ENCODE results near the gene RPL6. TPM values are rescaled to one million over a fixed set of nuclear protein-coding genes. Genes with fewer than 3 reads are reported as not detected.

RPL6 gene
- total RNA-seq, 2 donors from 2014 or later: 544 to 908 TPM

GRCh38 chr12:112367965-112368364 lies 41.4 kb downstream of the RPL6 start:
- no peak overlapping the region for H3K4me3 ChIP-seq
- H3K9me3 ChIP-seq: no peaks in the 10 kb centered on the region
- ATAC-seq (ENCODE audit: insufficient number of reproducible peaks, low FRiP score, low read depth) (no peak), DNase-seq (ENCODE audit: low spot score) (no peak)
- TF ChIP-seq CTCF (IDR thresholded peaks at IDR 0.05): no peak
- peaks cover 0 to 12% of the 10 kb centered on the region in 2 donors for H3K4me1 ChIP-seq (ENCODE audit: control insufficient read depth in 1 of 2, low read depth in 2 of 2)
- no peak overlapping the region for H3K27ac ChIP-seq
- H3K27me3 ChIP-seq (replicated peaks; ENCODE audit: insufficient read depth): no peaks in the 10 kb centered on the region
- H3K36me3 ChIP-seq: no peaks in the 10 kb centered on the region

GRCh38 chr12:112362310-112362709 lies 47.1 kb downstream of the RPL6 start:
- no peaks in the 10 kb centered on the region for H3K9me3 ChIP-seq
- peaks cover 0 to 4% of the 10 kb centered on the region in 2 donors for H3K4me1 ChIP-seq (ENCODE audit: control insufficient read depth in 1 of 2, low read depth in 2 of 2)
- no peaks in the 10 kb centered on the region for H3K36me3 ChIP-seq
- ATAC-seq (ENCODE audit: insufficient number of reproducible peaks, low FRiP score, low read depth) (no peak), DNase-seq (ENCODE audit: low spot score) (no peak)
- no peak for TF ChIP-seq CTCF (IDR thresholded peaks at IDR 0.05)
- no peaks in the 10 kb centered on the region for H3K27me3 ChIP-seq (replicated peaks; ENCODE audit: insufficient read depth)
- no peak overlapping the region for H3K27ac ChIP-seq
- H3K4me3 ChIP-seq: no peak overlapping the region

- Histone ChIP-seq H3K27ac (no peak overlapping the region), H3K36me3 (no peaks in the 10 kb centered on the region), H3K27me3 (replicated peaks; ENCODE audit: insufficient read depth) (no peaks in the 10 kb centered on the region), H3K4me1 (ENCODE audit: control insufficient read depth in 1 of 2, low read depth in 2 of 2) (peaks cover 0 to 10% of the 10 kb centered on the region in 2 donors), H3K9me3 (no peaks in the 10 kb centered on the region), H3K4me3 (no peak overlapping the region)
- DNase-seq (ENCODE audit: low spot score) (no peak), ATAC-seq (ENCODE audit: insufficient number of reproducible peaks, low FRiP score, low read depth) (no peak)
- TF ChIP-seq CTCF (IDR thresholded peaks at IDR 0.05): no peak
These were observed 48.1 kb downstream of the RPL6 start for GRCh38 chr12:112361271-112361670.

GRCh38 chr12:112359290-112359689 lies 50.1 kb downstream of the RPL6 start:
- Histone ChIP-seq H3K9me3 (no peaks in the 10 kb centered on the region), H3K27me3 (replicated peaks; ENCODE audit: insufficient read depth) (no peaks in the 10 kb centered on the region), H3K36me3 (no peaks in the 10 kb centered on the region), H3K4me1 (ENCODE audit: control insufficient read depth in 1 of 2, low read depth in 2 of 2) (peaks cover 0 to 10% of the 10 kb centered on the region in 2 donors), H3K27ac (no peak overlapping the region), H3K4me3 (no peak overlapping the region)
- DNase-seq (ENCODE audit: low spot score): no peak
- TF ChIP-seq CTCF (IDR thresholded peaks at IDR 0.05): no peak
- no peak for ATAC-seq (ENCODE audit: insufficient number of reproducible peaks, low FRiP score, low read depth)

- DNase-seq (ENCODE audit: low spot score) (no peak), ATAC-seq (ENCODE audit: insufficient number of reproducible peaks, low FRiP score, low read depth) (no peak)
- no peaks in the 10 kb centered on the region for H3K27me3 ChIP-seq (replicated peaks; ENCODE audit: insufficient read depth)
- H3K27ac ChIP-seq: no peak overlapping the region
- no peaks in the 10 kb centered on the region for H3K9me3 ChIP-seq
- no peak for TF ChIP-seq CTCF (IDR thresholded peaks at IDR 0.05)
- no peak overlapping the region for H3K4me3 ChIP-seq
- peaks cover 4 to 10% of the 10 kb centered on the region in 2 donors for H3K4me1 ChIP-seq (ENCODE audit: control insufficient read depth in 1 of 2, low read depth in 2 of 2)
- no peaks in the 10 kb centered on the region for H3K36me3 ChIP-seq
These were observed 52.2 kb downstream of the RPL6 start for GRCh38 chr12:112357214-112357613.

Other genes with a start within 250 kb of the RPL6 start
- gene HECTD4, start 27.2 kb downstream of the RPL6 start, total RNA-seq: 10 to 100 TPM; 54.2 to 75.4 TPM
- 100 to 1,000 TPM in 1 of 2 donors, 10 to 100 TPM in 1; 98.6 to 126 TPM for gene PTPN11, start 9.3 kb upstream of the RPL6 start, total RNA-seq